Keratinocyte (primary cell): ENCODE measurements around the gene MALSU1. TPM values are rescaled to one million over a fixed set of nuclear protein-coding genes. Genes with fewer than 3 reads are reported as not detected.

Experiments used
- DNase-seq: peaks from one replicate; pipeline ENCODE4 v3.0.0-alpha.2; 2011; ENCODE audit warnings: low read depth, missing footprints, low spot score
- FAIRE-seq: peaks from 2 replicates; lab custom pipeline; 2011; peaks lifted over from hg19 to GRCh38; lab: Jason Lieb, UNC
- H2AFZ ChIP-seq: 2 replicates; pipeline ENCODE4 v1.6.0; 2012; ENCODE audit warnings: low read length, control low read depth, inconsistent platforms; ENCODE audit not compliant: control insufficient read depth
- H3K27ac ChIP-seq: 2 replicates; pipeline ENCODE4 v1.5.1; 2011; ENCODE audit warnings: low read length; ENCODE audit not compliant: control insufficient read depth, insufficient read depth
- H3K27me3 ChIP-seq: 3 replicates; pipeline ENCODE4 v1.6.0; 2011; ENCODE audit warnings: low read length; ENCODE audit not compliant: control insufficient read depth, insufficient read depth; ENCODE audit errors: extremely low read depth
- H3K36me3 ChIP-seq, 2 experiments: 2 replicates in 1 of 2; 3 replicates in 1 of 2; pipeline ENCODE4 v1.5.1; 2011; ENCODE audit warnings: low read length in 2 of 2, mild to moderate bottlenecking in 1 of 2; ENCODE audit not compliant: control insufficient read depth in 2 of 2, insufficient read depth in 2 of 2; ENCODE audit errors: extremely low read depth in 1 of 2
- H3K4me1 ChIP-seq: 3 replicates; pipeline ENCODE4 v1.5.1; 2011; ENCODE audit warnings: low read length; ENCODE audit not compliant: control insufficient read depth, insufficient read depth; ENCODE audit errors: extremely low read depth
- H3K4me2 ChIP-seq: 3 replicates; pipeline ENCODE4 v1.6.0; 2011; ENCODE audit warnings: low read depth, low read length; ENCODE audit not compliant: control insufficient read depth, insufficient read depth; ENCODE audit errors: extremely low read depth
- H3K4me3 ChIP-seq, 3 experiments: fragments of 200-600 bp in 1 of 3; sonication (generic) in 1 of 3; 2 replicates in 2 of 3; 3 replicates in 1 of 3; pipeline ENCODE4 v1.5.1; 2011 to 2016; ENCODE audit warnings: low read length in 3 of 3, mild to moderate bottlenecking in 3 of 3, control low read depth in 2 of 3, inconsistent platforms in 1 of 3, low read depth in 1 of 3, mixed read lengths in 1 of 3, mixed run types in 1 of 3, moderate library complexity in 1 of 3; ENCODE audit not compliant: control insufficient read depth in 2 of 3, insufficient read depth in 2 of 3; ENCODE audit errors: extremely low read depth in 1 of 3
- H3K79me2 ChIP-seq: 2 replicates; pipeline ENCODE4 v1.6.0; 2012; ENCODE audit warnings: low read length; ENCODE audit not compliant: control insufficient read depth, insufficient read depth
- H3K9ac ChIP-seq: 3 replicates; pipeline ENCODE4 v1.6.0; 2011; ENCODE audit warnings: low read length; ENCODE audit not compliant: control insufficient read depth, insufficient read depth; ENCODE audit errors: extremely low read depth
- H3K9me1 ChIP-seq: 3 replicates; pipeline ENCODE4 v1.6.0; 2011; ENCODE audit warnings: low read length; ENCODE audit not compliant: control insufficient read depth, insufficient read depth; ENCODE audit errors: extremely low read depth
- H3K9me3 ChIP-seq: 2 replicates; pipeline ENCODE4 v1.5.1; 2012; ENCODE audit warnings: low read depth, low read length; ENCODE audit not compliant: control insufficient read depth
- H4K20me1 ChIP-seq: 3 replicates; pipeline ENCODE4 v1.6.0; 2011; ENCODE audit warnings: low read length; ENCODE audit not compliant: control insufficient read depth, insufficient read depth; ENCODE audit errors: extremely low read depth
- CTCF ChIP-seq, 3 experiments: IDR thresholded peaks in 1 of 3; conservative IDR thresholded peaks in 1 of 3; optimal IDR thresholded peaks in 1 of 3; 2 replicates in 2 of 3; 3 replicates in 1 of 3; pipeline versions ENCODE3 to v1.5.1; 2011; ENCODE audit warnings: low read length in 3 of 3, mild to moderate bottlenecking in 3 of 3, moderate library complexity in 2 of 3, control low read depth in 1 of 3, inconsistent platforms in 1 of 3; ENCODE audit not compliant: insufficient read depth in 2 of 3; ENCODE audit errors: extremely low read depth in 1 of 3
- EZH2 ChIP-seq: IDR thresholded peaks from one replicate; pipeline ENCODE4 v1.6.1; 2012; ENCODE audit warnings: inconsistent platforms, mild to moderate bottlenecking, low read length, moderate library complexity
- dilution Hi-C: fragments of 300-500 bp; cut with MboI; formaldehyde crosslinking; loops from one replicate; pipeline ENCODE4 v1.7.0; 2020; ENCODE audit warnings: low sequenced_read_pairs; ENCODE audit not compliant: extremely low pct_ligation_motif_present
- polyA plus RNA-seq, 5 experiments: library from polyadenylated mRNA; depleted of rRNA in 3 of 5; stranded (reverse) in 3 of 5; stranded (forward) in 1 of 5; unstranded in 1 of 5; fragments of >200 nt; gene quantifications; 1 replicate in 1 of 5; 2 replicates in 3 of 5; 3 replicates in 1 of 5; pipeline versions ENCODE4 v1.2.1 to v1.2.3, GENCODE V29; 2011 to 2012; ENCODE audit warnings: missing spikeins in 2 of 5, low read depth in 1 of 5, low replicate concordance in 1 of 5

The MALSU1 gene
- polyA plus RNA-seq, 1 donor (not counting 4 experiments of a cell fraction or from before 2014, with no cell fraction given), result 67.8 TPM

- no peaks in the 10 kb centered on the region for H3K9me1 ChIP-seq
- dilution Hi-C loops, result no loop called here
- FAIRE-seq, result no peak
These were observed 37.7 kb downstream of the MALSU1 start for GRCh38 chr7:23336799-23337283.

GRCh38 chr7:23337374-23337773 is 38.2 kb downstream of the MALSU1 start:
- H3K4me1 ChIP-seq, result peaks cover 24% of the 10 kb centered on the region
- no peak overlapping the region for H3K27ac ChIP-seq
- no peaks in the 10 kb centered on the region for H3K79me2 ChIP-seq
- H2AFZ ChIP-seq, result no peak overlapping the region
- H3K9ac ChIP-seq, result no peak overlapping the region
- DNase-seq, result no peak
- peaks cover 3 to 5% of the 10 kb centered on the region in 2 experiments for H3K36me3 ChIP-seq
- no peaks in the 10 kb centered on the region for H3K27me3 ChIP-seq
- TF ChIP-seq EZH2 (no peak), CTCF (optimal IDR thresholded peaks at IDR 0.05 in 1 of 3, IDR thresholded peaks at IDR 0.05 in 1 of 3, conservative IDR thresholded peaks at IDR 0.05 in 1 of 3; ENCODE audit: extremely low read depth in 1 of 3, insufficient read depth in 2 of 3, low read length in 3 of 3) (no peak)
- dilution Hi-C loops, result no loop called here
- no peaks in the 10 kb centered on the region for H3K9me1 ChIP-seq
- H3K4me3 ChIP-seq, result no peak overlapping the region
- no peak for FAIRE-seq
- H4K20me1 ChIP-seq, result no peaks in the 10 kb centered on the region
- no peak overlapping the region for H3K4me2 ChIP-seq
- H3K9me3 ChIP-seq, result no peaks in the 10 kb centered on the region

More at GRCh38 chr7:23336799-23337283, 37.7 kb downstream of the MALSU1 start:
- no peak for DNase-seq
- H3K9ac ChIP-seq, result no peak overlapping the region
- peaks cover 3 to 5% of the 10 kb centered on the region in 2 experiments for H3K36me3 ChIP-seq
- no peak overlapping the region for H3K4me3 ChIP-seq
- H3K27ac ChIP-seq, result no peak overlapping the region
- TF ChIP-seq CTCF (optimal IDR thresholded peaks at IDR 0.05 in 1 of 3, IDR thresholded peaks at IDR 0.05 in 1 of 3, conservative IDR thresholded peaks at IDR 0.05 in 1 of 3; ENCODE audit: extremely low read depth in 1 of 3, insufficient read depth in 2 of 3, low read length in 3 of 3), result no peak
- TF ChIP-seq EZH2, result no peak
- H3K79me2 ChIP-seq, result no peaks in the 10 kb centered on the region
- H2AFZ ChIP-seq, result no peak overlapping the region
- H3K4me1 ChIP-seq, result peaks cover 24% of the 10 kb centered on the region
- no peaks in the 10 kb centered on the region for H3K27me3 ChIP-seq
- no peaks in the 10 kb centered on the region for H4K20me1 ChIP-seq
- no peaks in the 10 kb centered on the region for H3K9me3 ChIP-seq
- H3K4me2 ChIP-seq, result no peak overlapping the region
